Loucy (cell line): Measurements from ENCODE around the gene TF.

Experiments
- H2AFZ ChIP-seq: fragments of 200-600 bp; sonication (generic); 2 replicates; pipeline ENCODE4 v1.6.0; 2016; ENCODE audit warnings: antibody characterized with exemption, mild to moderate bottlenecking, low read length, moderate library complexity
- H3F3A ChIP-seq: fragments of 200-600 bp; 2 replicates; pipeline ENCODE4 v1.6.0; 2016; ENCODE audit warnings: antibody characterized with exemption, low read depth, mild to moderate bottlenecking
- H3K27me3 ChIP-seq: fragments of 200-600 bp; sonication (generic); 2 replicates; pipeline ENCODE4 v1.6.1; 2014; ENCODE audit warnings: low read length, mild to moderate bottlenecking; ENCODE audit not compliant: insufficient read depth, poor library complexity, severe bottlenecking
- H3K36me3 ChIP-seq: fragments of 200-600 bp; sonication (generic); 2 replicates; pipeline ENCODE4 v1.6.1; 2016; ENCODE audit warnings: low read length; ENCODE audit not compliant: insufficient read depth
- H3K4me1 ChIP-seq: fragments of 200-600 bp; sonication (generic); 2 replicates; pipeline ENCODE4 v1.5.1; 2014; ENCODE audit warnings: low read length, mild to moderate bottlenecking; ENCODE audit not compliant: insufficient read depth, poor library complexity, severe bottlenecking
- H3K4me2 ChIP-seq: fragments of 200-600 bp; sonication (generic); 2 replicates; pipeline ENCODE4 v1.6.0; 2014; ENCODE audit warnings: antibody characterized with exemption, low read length, low read depth, mild to moderate bottlenecking; ENCODE audit not compliant: poor library complexity, severe bottlenecking
- H3K4me3 ChIP-seq: fragments of 200-600 bp; sonication (generic); 2 replicates; pipeline ENCODE4 v1.5.1; 2014; ENCODE audit warnings: low read length, mild to moderate bottlenecking, mixed read lengths; ENCODE audit not compliant: poor library complexity, severe bottlenecking
- H3K79me2 ChIP-seq: fragments of 200-600 bp; sonication (generic); 2 replicates; pipeline ENCODE4 v1.6.1; 2014; ENCODE audit warnings: low read length; ENCODE audit not compliant: insufficient read depth
- H3K9ac ChIP-seq: fragments of 200-600 bp; sonication (generic); 2 replicates; pipeline ENCODE4 v1.6.0; 2014; ENCODE audit warnings: mild to moderate bottlenecking, low read depth, low read length, moderate library complexity; ENCODE audit not compliant: poor library complexity, severe bottlenecking
- H3K9me2 ChIP-seq: fragments of 200-600 bp; sonication (generic); replicated peaks from 2 replicates; pipeline ENCODE4 v1.6.1; 2016; ENCODE audit warnings: low read depth, low read length, mixed read lengths
- H3K9me3 ChIP-seq: fragments of 200-600 bp; sonication (generic); 2 replicates; pipeline ENCODE4 v1.6.1; 2014; ENCODE audit warnings: mild to moderate bottlenecking, antibody characterized with exemption, low read length, low read depth; ENCODE audit not compliant: insufficient read depth
- H4K20me1 ChIP-seq: fragments of 200-600 bp; sonication (generic); 2 replicates; pipeline ENCODE4 v1.6.0; 2014; ENCODE audit warnings: antibody characterized with exemption, low read length, mild to moderate bottlenecking; ENCODE audit not compliant: insufficient read depth, poor library complexity, severe bottlenecking
- EZH2phosphoT487 ChIP-seq: fragments of 200-600 bp; IDR thresholded peaks from 2 replicates; pipeline ENCODE4 v1.6.1; 2018; ENCODE audit warnings: antibody characterized with exemption, mild to moderate bottlenecking, moderate library complexity, borderline replicate concordance
- TF ChIP-seq, protein P1 (sequence below): fragments of 200-600 bp; sonication (generic); conservative IDR thresholded peaks from 2 replicates; pipeline ENCODE4 v1.5.1; 2014; ENCODE audit warnings: mild to moderate bottlenecking, antibody characterized with exemption, low read length

The TF gene

GRCh38 chr3:133837487-133838295 is 91.5 kb downstream of the TF start:
- H3K79me2 ChIP-seq, result no peaks in the 10 kb centered on the region
- H4K20me1 ChIP-seq, result no peaks in the 10 kb centered on the region
- H3K4me1 ChIP-seq, result no peaks in the 10 kb centered on the region
- no peaks in the 10 kb centered on the region for H3K36me3 ChIP-seq
- no peaks in the 10 kb centered on the region for H3K9me2 ChIP-seq
- TF ChIP-seq, protein P1, sequence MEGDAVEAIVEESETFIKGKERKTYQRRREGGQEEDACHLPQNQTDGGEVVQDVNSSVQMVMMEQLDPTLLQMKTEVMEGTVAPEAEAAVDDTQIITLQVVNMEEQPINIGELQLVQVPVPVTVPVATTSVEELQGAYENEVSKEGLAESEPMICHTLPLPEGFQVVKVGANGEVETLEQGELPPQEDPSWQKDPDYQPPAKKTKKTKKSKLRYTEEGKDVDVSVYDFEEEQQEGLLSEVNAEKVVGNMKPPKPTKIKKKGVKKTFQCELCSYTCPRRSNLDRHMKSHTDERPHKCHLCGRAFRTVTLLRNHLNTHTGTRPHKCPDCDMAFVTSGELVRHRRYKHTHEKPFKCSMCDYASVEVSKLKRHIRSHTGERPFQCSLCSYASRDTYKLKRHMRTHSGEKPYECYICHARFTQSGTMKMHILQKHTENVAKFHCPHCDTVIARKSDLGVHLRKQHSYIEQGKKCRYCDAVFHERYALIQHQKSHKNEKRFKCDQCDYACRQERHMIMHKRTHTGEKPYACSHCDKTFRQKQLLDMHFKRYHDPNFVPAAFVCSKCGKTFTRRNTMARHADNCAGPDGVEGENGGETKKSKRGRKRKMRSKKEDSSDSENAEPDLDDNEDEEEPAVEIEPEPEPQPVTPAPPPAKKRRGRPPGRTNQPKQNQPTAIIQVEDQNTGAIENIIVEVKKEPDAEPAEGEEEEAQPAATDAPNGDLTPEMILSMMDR, result no peak
- no peak for TF ChIP-seq EZH2phosphoT487
- H3K4me2 ChIP-seq, result no peak overlapping the region
- H3F3A ChIP-seq, result no peaks in the 10 kb centered on the region
- H3K4me3 ChIP-seq, result no peak overlapping the region
- H3K9me3 ChIP-seq, result no peaks in the 10 kb centered on the region
- H2AFZ ChIP-seq, result no peak overlapping the region
- no peaks in the 10 kb centered on the region for H3K27me3 ChIP-seq
- H3K9ac ChIP-seq, result no peak overlapping the region

- no peak overlapping the region for H3K4me3 ChIP-seq
- H3K79me2 ChIP-seq, result no peaks in the 10 kb centered on the region
- no peak overlapping the region for H2AFZ ChIP-seq
- no peaks in the 10 kb centered on the region for H3K9me3 ChIP-seq
- H3K4me2 ChIP-seq, result no peak overlapping the region
- H3K9me2 ChIP-seq, result no peaks in the 10 kb centered on the region
- H3F3A ChIP-seq, result no peaks in the 10 kb centered on the region
- no peak overlapping the region for H3K9ac ChIP-seq
- H3K27me3 ChIP-seq, result no peaks in the 10 kb centered on the region
- no peak for TF ChIP-seq EZH2phosphoT487
- TF ChIP-seq, protein P1, result no peak
- H3K36me3 ChIP-seq, result no peaks in the 10 kb centered on the region
- no peaks in the 10 kb centered on the region for H4K20me1 ChIP-seq
- no peaks in the 10 kb centered on the region for H3K4me1 ChIP-seq
Observed at GRCh38 chr3:133838296-133838789, 92.2 kb downstream of the TF start.

DNA sequence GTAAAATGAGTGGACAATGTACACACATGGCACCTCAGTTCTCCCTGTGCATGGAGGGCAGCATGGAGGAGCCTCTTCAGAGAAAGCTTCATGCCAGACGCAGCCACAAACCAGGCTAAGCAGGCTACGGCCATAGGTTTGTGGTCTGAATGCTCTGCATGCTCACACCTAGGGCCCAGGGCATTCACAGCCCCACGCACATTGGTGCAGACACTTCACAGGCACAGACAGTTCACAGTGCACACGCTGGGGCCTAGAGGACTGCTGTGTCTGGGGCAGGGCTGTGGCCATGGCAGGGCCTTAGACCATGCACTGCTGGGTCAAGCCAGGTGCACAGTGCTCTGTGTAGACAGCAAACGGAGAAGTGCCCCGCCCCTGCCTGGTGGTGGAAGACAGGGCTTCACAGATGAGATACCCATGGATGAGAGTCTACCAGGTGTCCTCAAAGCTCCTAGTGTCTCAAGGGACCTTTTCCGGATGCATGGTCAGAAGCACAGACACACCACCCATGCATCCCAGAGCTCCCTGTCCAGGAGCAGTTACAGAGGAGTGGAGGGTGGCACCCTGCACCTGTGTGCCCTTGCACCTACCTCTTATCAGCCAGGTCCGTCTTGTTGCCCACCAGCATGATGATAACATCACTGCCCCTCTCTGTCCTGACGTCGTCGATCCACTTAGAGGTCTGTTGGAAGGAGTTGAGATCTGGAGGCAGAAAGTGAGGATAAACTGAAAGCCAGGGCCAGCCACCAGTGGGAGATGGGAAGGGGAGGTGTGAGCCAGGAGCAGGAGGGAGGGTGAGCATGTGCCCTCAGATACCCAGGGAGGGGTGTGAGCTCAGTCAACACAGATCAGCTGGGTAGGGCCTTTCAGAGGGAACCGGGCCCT is 93.0 kb downstream of the TF start:
- TF ChIP-seq, protein P1, result no peak
- no peak for TF ChIP-seq EZH2phosphoT487

More for the DNA sequence above, 93.0 kb downstream of the TF start:
- H3K36me3 ChIP-seq, result no peaks in the 10 kb centered on the region
- no peaks in the 10 kb centered on the region for H3K27me3 ChIP-seq
- no peaks in the 10 kb centered on the region for H4K20me1 ChIP-seq
- no peaks in the 10 kb centered on the region for H3K4me1 ChIP-seq
- H3K9ac ChIP-seq, result no peak overlapping the region
- no peak overlapping the region for H3K4me3 ChIP-seq
- H2AFZ ChIP-seq, result no peak overlapping the region
- no peaks in the 10 kb centered on the region for H3K9me2 ChIP-seq
- H3F3A ChIP-seq, result no peaks in the 10 kb centered on the region
- no peak overlapping the region for H3K4me2 ChIP-seq
- no peaks in the 10 kb centered on the region for H3K9me3 ChIP-seq
- H3K79me2 ChIP-seq, result no peaks in the 10 kb centered on the region
